Measurements from ENCODE around the gene CCDC159.

DNA sequence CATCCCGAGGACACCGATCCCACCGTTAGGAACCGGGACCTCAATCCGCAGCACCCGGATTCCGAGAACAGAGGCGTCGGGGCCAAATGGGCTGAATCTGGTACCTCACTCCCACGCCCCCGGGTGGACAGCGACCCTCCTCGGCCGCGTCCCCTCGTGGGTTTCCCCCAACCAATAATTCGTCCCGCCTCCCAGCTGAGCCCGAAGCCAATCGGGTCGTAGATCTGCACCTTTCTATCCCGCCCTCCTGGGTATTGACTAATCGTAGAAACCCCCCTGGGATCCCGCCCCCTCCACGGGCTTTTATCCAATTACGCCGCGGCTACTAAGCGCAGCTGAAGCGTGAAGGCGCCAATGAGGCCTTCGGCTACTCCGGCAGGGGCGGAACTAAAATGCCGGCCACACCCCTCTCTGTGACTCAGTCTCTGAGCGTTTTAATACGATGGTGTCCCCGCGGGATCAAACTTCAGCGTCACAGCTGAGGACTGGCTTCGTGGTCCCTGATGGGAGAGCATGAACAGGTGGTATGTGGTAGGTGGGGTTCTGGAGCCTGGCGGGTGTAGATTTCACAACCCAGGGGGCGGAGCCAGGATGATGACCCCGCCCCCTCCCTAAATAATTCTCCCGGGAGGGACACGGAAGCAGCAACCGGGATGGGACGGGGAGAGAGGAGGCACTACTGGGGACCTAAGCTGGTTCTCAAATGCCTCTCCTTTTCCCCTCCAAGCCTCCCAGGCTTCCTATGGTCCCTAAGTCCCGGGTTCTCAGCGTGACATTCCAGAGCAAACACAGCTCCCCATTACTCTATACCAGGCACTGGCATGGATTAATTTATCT lies at the start of gene CCDC159, which contains the start of gene TMEM205:
- TF ChIP-seq POLR2A (IDR thresholded peaks at IDR 0.05) (peak in 1 of 4 donors; percentile 24), CTCF (IDR thresholded peaks at IDR 0.05) (peak in 1 of 7 experiments; percentile 12)
